Hematopoietic multipotent progenitor cell treated with erythropoietin and hydrocortisone succinate and interleukin-3 and kit ligand, for 6 days (in vitro differentiated cells): ENCODE data around the gene IPO11.

Source experiments
- DNase-seq: peaks from one replicate; pipeline ENCODE4 v3.0.0-alpha.2; 2015

Gene IPO11

DNA sequence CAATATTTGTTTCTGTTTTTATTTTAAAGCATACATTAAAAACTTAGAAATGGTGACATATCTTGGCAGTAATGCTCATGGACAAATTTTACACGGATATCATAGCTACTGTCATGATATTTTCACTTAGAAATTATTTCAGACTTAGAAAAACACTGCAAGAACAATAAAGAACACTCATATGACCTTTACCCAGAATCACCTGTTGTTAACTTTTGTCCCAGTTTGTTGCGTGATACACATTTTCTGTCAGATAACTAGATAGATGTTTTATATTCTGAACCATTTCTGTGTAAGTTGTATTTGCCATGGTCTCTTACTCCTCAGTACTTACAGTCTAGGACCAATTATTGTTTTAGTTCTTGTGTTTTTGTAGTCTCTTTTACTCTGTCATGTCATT, 162.5 kb downstream of the IPO11 start:
- no peak for DNase-seq

DNA sequence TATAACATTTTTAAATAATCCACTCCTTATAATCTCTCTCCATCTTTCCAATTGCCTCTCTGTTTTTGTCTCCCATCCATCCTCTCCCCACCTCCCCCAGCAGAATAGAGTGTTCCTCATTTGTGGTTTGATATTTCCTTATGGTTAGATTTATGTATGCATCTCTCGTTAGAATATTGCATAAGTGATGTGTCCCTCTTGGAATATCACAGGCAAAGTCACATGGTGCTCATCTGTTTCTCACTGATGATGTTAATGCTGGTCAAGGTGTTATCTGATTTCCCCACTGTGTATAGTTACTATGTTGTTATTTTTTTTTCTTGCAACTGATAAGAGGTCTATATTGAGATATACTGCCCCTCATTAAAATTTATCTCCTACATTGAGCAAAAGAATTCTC, 162.9 kb downstream of the IPO11 start:
- no peak for DNase-seq

- DNase-seq: no peak
Measured at GRCh38 chr5:62576570-62577170, 164.1 kb downstream of the IPO11 start.

DNA sequence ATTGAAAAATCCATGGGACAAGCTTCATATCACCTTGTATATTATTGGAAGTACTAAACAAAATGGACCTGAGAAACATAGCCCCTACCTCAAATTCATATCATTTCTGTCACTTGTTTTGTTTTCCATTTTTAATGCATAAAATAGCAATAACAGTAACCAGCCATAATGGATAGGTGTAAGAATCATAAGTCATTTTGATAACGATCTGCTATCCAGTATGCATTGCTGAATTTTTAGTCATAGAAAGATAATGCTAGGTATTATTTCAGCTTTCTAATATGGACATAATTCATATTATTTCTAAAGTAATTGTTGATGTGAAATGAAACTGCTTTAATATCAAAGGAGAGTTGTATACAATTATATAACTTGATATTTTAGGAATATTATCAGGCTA, 164.9 kb downstream of the IPO11 start:
- no peak for DNase-seq

DNA sequence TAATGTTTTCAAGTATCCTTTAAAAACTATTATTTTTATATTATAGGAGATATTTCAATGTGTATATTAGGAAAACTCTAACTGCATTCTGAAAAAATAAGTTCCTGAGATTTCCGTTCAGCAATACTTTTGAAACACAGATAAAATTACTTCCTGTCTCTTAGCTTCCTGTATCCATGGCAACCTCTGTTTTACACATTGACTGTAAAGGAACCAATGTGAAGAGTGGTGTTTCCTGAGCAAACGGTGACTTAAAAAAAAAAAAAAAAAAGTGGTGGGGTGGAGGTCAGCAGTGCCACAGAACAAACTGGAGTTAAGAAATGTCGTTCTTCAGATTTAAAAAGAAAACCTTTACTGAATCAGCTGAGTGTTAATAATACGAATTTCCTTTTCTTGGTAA, 166.0 kb downstream of the IPO11 start, which contains the start of gene LRRC70:
Gene LRRC70 (plus strand): TSS at position 280 of the 400 bp plus-strand sequence. CDS start 620 bp downstream, outside the sequence.
- DNase-seq: peak; percentile 95

DNA sequence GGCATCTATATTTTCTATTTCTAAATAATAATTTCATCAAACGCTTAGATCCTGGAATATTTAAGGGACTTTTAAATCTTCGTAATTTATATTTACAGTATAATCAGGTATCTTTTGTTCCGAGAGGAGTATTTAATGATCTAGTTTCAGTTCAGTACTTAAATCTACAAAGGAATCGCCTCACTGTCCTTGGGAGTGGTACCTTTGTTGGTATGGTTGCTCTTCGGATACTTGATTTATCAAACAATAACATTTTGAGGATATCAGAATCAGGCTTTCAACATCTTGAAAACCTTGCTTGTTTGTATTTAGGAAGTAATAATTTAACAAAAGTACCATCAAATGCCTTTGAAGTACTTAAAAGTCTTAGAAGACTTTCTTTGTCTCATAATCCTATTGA, 167.2 kb downstream of the IPO11 start:
- DNase-seq: no peak

GRCh38 chr5:62581836-62582597, 169.5 kb downstream of the IPO11 start:
- no peak for DNase-seq

DNA sequence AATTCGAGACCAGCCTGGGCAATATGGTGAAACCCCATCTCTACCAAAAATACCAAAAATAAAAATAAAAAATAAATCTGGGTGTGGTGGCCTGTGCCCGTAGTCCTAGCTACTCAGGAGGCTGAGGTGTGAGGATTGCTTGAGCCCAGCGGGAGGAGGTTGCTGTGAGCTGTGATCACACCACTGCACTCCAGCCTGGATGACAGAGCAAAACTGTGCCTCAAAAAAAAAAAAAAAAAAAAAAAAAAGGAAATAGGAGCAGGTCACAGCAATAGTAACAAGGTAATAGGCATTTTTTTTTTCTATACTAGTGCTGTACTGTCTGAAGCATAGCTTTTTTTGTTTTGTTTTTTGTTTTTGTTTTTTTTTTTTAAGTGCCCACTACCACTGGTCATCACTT, 171.8 kb downstream of the IPO11 start:
- DNase-seq: no peak

DNA sequence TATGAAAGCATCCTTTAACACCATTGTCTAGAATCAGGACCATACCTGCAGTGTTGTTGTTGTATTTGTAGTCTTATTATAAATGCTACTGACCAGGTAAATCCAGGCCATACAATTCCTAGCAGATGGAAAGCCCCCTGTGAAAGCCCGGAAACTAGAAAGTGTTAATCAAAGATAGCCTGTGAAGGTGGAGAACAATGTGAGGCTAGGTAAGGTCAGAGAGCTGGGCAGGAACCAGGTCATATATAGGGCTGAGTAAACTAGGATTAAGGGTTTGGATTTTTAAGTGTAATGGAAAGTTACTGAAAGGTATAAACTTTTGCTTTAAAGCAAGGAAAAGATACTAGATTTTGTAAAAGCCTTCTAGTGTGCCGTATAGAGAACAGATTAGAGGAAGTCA, 172.7 kb downstream of the IPO11 start:
- no peak for DNase-seq

GRCh38 chr5:62585751-62586150, 173.2 kb downstream of the IPO11 start:
- no peak for DNase-seq

GRCh38 chr5:62587737-62588136, 175.2 kb downstream of the IPO11 start:
- DNase-seq: peak; percentile 51

DNA sequence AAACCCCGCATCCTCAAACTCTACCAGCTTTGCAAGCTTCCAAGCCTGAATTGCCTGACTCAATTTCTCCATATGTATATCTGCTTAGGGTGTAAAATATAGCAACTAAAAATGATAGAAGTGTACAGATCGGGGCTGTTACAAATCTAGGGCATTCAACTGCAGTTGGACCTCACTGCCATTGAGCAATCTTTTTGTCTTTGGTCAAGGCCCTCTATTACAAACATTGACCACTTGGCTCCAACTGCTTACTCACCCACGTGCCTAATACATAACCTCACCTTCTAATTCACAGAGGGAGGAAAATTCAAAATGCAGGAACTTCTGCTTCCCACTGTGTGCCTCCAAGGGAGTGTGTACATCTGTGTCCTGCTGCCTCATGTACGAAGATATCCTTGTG, 176.1 kb downstream of the IPO11 start:
- DNase-seq: no peak

- DNase-seq: no peak
Measured at GRCh38 chr5:62589504-62589903, 176.9 kb downstream of the IPO11 start.

DNA sequence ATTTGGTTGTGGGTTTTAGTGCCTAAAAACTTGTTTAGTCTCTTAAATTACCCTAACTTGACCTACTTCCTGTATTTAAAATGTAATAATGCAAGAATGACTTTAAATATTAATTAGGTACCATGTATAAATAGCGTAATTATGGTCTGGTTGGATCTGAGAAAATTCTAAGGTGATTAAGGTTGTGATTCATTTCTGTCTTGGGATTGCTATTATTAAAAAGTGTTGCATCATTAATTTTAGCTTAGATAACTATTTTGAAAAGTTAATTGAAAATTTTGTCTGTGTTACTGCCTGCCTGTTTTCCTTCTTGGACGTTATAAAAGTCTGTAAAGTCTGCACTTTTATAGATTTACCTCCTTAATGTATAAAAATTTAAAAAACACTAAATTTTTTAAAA, 177.8 kb downstream of the IPO11 start:
- no peak for DNase-seq

DNA sequence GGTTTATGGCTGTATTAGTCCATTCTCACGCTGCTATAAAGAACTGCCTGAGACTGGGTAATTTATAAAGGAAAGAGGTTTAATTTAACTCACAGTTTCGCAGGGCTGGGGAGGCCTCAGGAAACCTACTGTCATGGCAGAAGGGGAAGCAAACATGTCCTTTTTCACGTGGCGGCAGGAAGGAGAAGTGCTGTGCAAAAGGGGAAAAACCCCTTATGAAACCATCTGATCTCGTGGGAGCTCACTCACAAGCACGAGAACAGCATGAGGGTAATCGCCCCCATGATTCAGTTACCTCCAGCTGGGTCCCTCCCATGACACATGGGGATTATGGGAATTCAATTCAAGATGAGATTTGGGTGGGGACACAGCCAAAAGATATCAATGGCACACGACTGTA, 180.0 kb downstream of the IPO11 start:
- DNase-seq: no peak

DNA sequence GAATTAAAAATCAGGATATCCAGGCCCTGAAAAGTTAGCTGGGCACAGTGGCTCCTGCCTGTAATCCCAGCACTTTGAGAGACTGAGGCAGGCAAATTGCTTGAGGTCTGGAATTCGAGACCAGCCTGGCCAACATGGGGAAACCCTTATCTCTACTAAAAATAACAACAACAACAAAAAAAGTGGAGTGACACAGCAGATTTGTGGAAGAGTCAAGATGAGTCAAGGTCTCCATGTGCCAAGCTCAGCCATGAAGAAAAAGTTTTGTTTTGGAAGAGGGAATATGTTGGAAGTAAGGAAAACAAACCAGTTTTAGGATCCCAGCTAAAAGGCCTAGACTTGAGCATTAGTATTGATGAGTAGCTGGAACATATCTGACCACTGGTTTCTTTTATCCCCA, 180.8 kb downstream of the IPO11 start:
- DNase-seq: no peak

- no peak for DNase-seq
Measured at GRCh38 chr5:62594364-62594984, 181.9 kb downstream of the IPO11 start.

DNA sequence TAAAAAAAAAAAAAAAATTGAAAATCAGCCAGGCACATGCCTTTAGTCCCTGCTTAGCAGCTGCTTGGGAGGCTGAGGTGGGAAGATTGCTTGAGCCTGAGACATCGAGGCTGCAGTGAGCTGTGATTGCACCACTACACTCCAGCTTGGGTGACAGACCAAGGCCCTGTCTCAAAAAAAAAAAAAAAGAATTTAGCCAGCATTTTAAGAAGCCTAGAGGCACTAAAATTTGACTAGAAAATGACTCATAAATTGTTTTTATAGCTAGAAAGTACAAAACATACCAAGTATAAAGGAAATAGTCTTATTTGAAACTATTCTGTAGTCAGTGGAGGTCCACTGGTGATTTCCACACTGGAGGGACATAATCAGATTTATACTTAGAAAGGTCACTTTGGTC, 183.5 kb downstream of the IPO11 start:
- no peak for DNase-seq

GRCh38 chr5:62596691-62597090, 184.1 kb downstream of the IPO11 start:
- DNase-seq: no peak

- no peak for DNase-seq
Measured at GRCh38 chr5:62597314-62597713, 184.8 kb downstream of the IPO11 start.

GRCh38 chr5:62600560-62601252, 188.1 kb downstream of the IPO11 start:
- DNase-seq: no peak

- no peak for DNase-seq
Measured at GRCh38 chr5:62603934-62604333, 191.4 kb downstream of the IPO11 start.

GRCh38 chr5:62605638-62606037, 193.1 kb downstream of the IPO11 start:
- DNase-seq: no peak

DNA sequence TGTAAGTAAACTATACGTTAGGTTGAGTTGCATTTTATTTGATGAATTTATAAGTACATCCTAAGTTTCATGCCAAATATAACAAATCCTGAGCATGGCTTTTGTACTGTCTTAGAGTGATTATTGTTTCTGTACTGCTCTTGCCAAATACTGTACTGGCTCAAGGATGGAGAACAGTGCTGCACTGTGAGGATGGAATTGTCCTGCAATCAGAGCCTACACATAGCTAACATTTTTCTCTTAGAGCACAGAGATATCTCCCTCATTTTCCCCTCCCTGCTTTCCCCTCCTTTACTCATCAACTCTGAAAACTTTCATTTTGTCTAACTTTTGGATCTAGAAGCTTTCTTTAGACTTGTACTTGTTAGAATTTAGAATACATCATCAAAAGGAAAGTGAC, 194.3 kb downstream of the IPO11 start:
- no peak for DNase-seq
